A673 (cell line): ENCODE measurements around the gene AREL1.

Source experiments
- CTCF ChIP-seq: fragments of 300-800, 200-600 bp; sonication (generic); conservative IDR thresholded peaks from 2 replicates; pipeline ENCODE4 v1.5.1; 2017; ENCODE audit warnings: low read depth, mild to moderate bottlenecking, antibody characterized with exemption, low read length, moderate library complexity, mixed read lengths
- EZH2 ChIP-seq: fragments of 200-600 bp; sonication (generic); IDR thresholded peaks from 2 replicates; pipeline ENCODE4 v1.6.1; 2017; ENCODE audit warnings: borderline replicate concordance, low read depth, mild to moderate bottlenecking, mixed read lengths, antibody characterized with exemption, low read length; ENCODE audit not compliant: poor library complexity, severe bottlenecking

- TF ChIP-seq CTCF (no peak), EZH2 (no peak)
Observed at GRCh38 chr14:74660167-74660566, 52.7 kb downstream of the AREL1 start.
